ENCODE results near the gene ZBED1. TPM values are rescaled to one million over a fixed set of nuclear protein-coding genes. Genes with fewer than 3 reads are reported as not detected.
"Not testable (repeated sequence)": the region's sequence is repeated elsewhere in the genome, so short reads cannot be mapped to it uniquely, and the experiment has no call there.

The ZBED1 gene
- total RNA-seq, 3 donors from 2014 or later, result 37.6 to 38.7 (median 37.6) TPM

GRCh38 chrX:2508648-2509335 lies 8.0 kb upstream of the ZBED1 start:
- TF ChIP-seq POLR2AphosphoS5 (IDR thresholded peaks at IDR 0.05) (no peak), CTCF (IDR thresholded peaks at IDR 0.05) (no peak), POLR2A (IDR thresholded peaks at IDR 0.05) (no peak)
- intact Hi-C loops (cut with DNase I; ENCODE audit: low total_unique reads), result no loop called here
- Histone ChIP-seq H3K9me3 (no peaks in the 10 kb centered on the region), H3K4me3 (no peak overlapping the region), H3K27ac (no peak overlapping the region), H3K27me3 (no peaks in the 10 kb centered on the region), H3K36me3 (no peaks in the 10 kb centered on the region), H3K4me1 (no peaks in the 10 kb centered on the region)
- no peak for DNase-seq (ENCODE audit: low spot score in 2 of 2)

GRCh38 chrX:2507904-2508627 lies 7.3 kb upstream of the ZBED1 start:
- intact Hi-C loops (cut with DNase I; ENCODE audit: low total_unique reads), result no loop called here
- H3K27ac ChIP-seq, result no peak overlapping the region
- H3K9me3 ChIP-seq, result no peaks in the 10 kb centered on the region

GRCh38 chrX:2507196-2507595 lies 6.4 kb upstream of the ZBED1 start:
- Histone ChIP-seq H3K27me3 (no peaks in the 10 kb centered on the region), H3K9me3 (no peaks in the 10 kb centered on the region), H3K4me3 (no peak overlapping the region), H3K4me1 (no peaks in the 10 kb centered on the region), H3K27ac (no peak overlapping the region), H3K36me3 (no peaks in the 10 kb centered on the region)
- TF ChIP-seq POLR2A (IDR thresholded peaks at IDR 0.05) (no peak), POLR2AphosphoS5 (IDR thresholded peaks at IDR 0.05) (no peak), CTCF (IDR thresholded peaks at IDR 0.05) (no peak)
- intact Hi-C loops (cut with DNase I; ENCODE audit: low total_unique reads), result no loop called here
- no peak for DNase-seq (ENCODE audit: low spot score in 2 of 2)

More at GRCh38 chrX:2507904-2508627, 7.3 kb upstream of the ZBED1 start:
- H3K27me3 ChIP-seq, result no peaks in the 10 kb centered on the region
- no peaks in the 10 kb centered on the region for H3K36me3 ChIP-seq
- no peak for TF ChIP-seq CTCF (IDR thresholded peaks at IDR 0.05)
- no peaks in the 10 kb centered on the region for H3K4me1 ChIP-seq
- H3K4me3 ChIP-seq, result no peak overlapping the region
- no peak for DNase-seq (ENCODE audit: low spot score in 2 of 2)

- H3K27me3 ChIP-seq; H3K4me3 ChIP-seq; H3K36me3 ChIP-seq; DNase-seq (ENCODE audit: low spot score in 2 of 2); H3K27ac ChIP-seq; H3K4me1 ChIP-seq; intact Hi-C loops (cut with DNase I; ENCODE audit: low total_unique reads); H3K9me3 ChIP-seq: not testable (repeated sequence)
Measured at GRCh38 chrX:2505341-2505740, 4.6 kb upstream of the ZBED1 start.

GRCh38 chrX:2504706-2505332 lies 4.0 kb upstream of the ZBED1 start:
- Histone ChIP-seq H3K4me1 (no peaks in the 10 kb centered on the region), H3K27me3 (no peaks in the 10 kb centered on the region), H3K4me3 (no peak overlapping the region), H3K27ac (no peak overlapping the region), H3K9me3 (no peaks in the 10 kb centered on the region), H3K36me3 (no peaks in the 10 kb centered on the region)
- TF ChIP-seq CTCF (IDR thresholded peaks at IDR 0.05), result no peak
- no peak for TF ChIP-seq POLR2A (IDR thresholded peaks at IDR 0.05)
- no peak for TF ChIP-seq POLR2AphosphoS5 (IDR thresholded peaks at IDR 0.05)
- no peak for DNase-seq (ENCODE audit: low spot score in 2 of 2)
- intact Hi-C loops (cut with DNase I; ENCODE audit: low total_unique reads), result loop anchor here (5.0 kb wide), 1 partner anchor 293 kb away; no protein-coding TSS in a partner anchor
